Urinary bladder (tissue), 4 donors: ENCODE measurements around the gene RNF217. TPM values are rescaled to one million over a fixed set of nuclear protein-coding genes. Genes with fewer than 3 reads are reported as not detected.

Experiments used
- DNase-seq: peaks from one replicate; pipeline ENCODE4 v3.0.0-alpha.2; 2015; ENCODE audit errors: extremely low spot score
- H3K27ac ChIP-seq: one replicate; pipeline ENCODE4 v1.5.1; 2013; ENCODE audit warnings: low read depth, mild to moderate bottlenecking, moderate library complexity
- H3K36me3 ChIP-seq: one replicate; pipeline ENCODE4 v1.6.1; 2013; ENCODE audit warnings: mild to moderate bottlenecking, moderate library complexity; ENCODE audit not compliant: insufficient read depth
- H3K4me1 ChIP-seq: one replicate; pipeline ENCODE4 v1.6.1; 2013; ENCODE audit warnings: mild to moderate bottlenecking, moderate library complexity; ENCODE audit not compliant: insufficient read depth
- H3K4me3 ChIP-seq: one replicate; pipeline ENCODE4 v1.5.1; 2013; ENCODE audit warnings: low read depth, low read length
- WGBS: extraction: QIAGEN DNeasy Blood & Tissue Kit; methylation state at CpG from one replicate; pipeline ENCODE4 v1.1.7; 2013; 5-methylcytosine and 5-hydroxymethylcytosine counted together
- polyA plus RNA-seq: library from polyadenylated mRNA; stranded (reverse); fragments of 200-250 nt; gene quantifications from one replicate; pipeline ENCODE4 v1.2.3, GENCODE V29; 2013
- total RNA-seq: library from RNA; depleted of rRNA; stranded (reverse); fragments of >200 nt; gene quantifications from one replicate; pipeline ENCODE4 v1.2.3, GENCODE V29; 2014
- donor health status: healthy with polysubstance abuse.
- donor health status: healthy.

RNF217 gene
- total and polyA plus RNA-seq, 2 donors = 7.9 to 51.7 TPM

GRCh38 chr6:125003070-125003469 lies 40.8 kb downstream of the RNF217 start:
- WGBS = 49% methylated on average over 2 of the region's 2 CpGs
- no peak for DNase-seq
- no peak overlapping the region for H3K27ac ChIP-seq

GRCh38 chr6:125004198-125004597 lies 42.0 kb downstream of the RNF217 start:
- H3K4me1 ChIP-seq = no peaks in the 10 kb centered on the region
- no peak overlapping the region for H3K4me3 ChIP-seq
- H3K27ac ChIP-seq = no peak overlapping the region
- DNase-seq = no peak
- no peaks in the 10 kb centered on the region for H3K36me3 ChIP-seq
- 95% methylated on average over 1 of the region's 1 CpG for WGBS

More at GRCh38 chr6:125003070-125003469, 40.8 kb downstream of the RNF217 start:
- Histone ChIP-seq H3K4me1 (no peaks in the 10 kb centered on the region), H3K36me3 (no peaks in the 10 kb centered on the region), H3K4me3 (no peak overlapping the region)

GRCh38 chr6:125004797-125005595 lies 42.8 kb downstream of the RNF217 start:
- H3K4me3 ChIP-seq = no peak overlapping the region
- DNase-seq = no peak
- H3K36me3 ChIP-seq = no peaks in the 10 kb centered on the region
- no peaks in the 10 kb centered on the region for H3K4me1 ChIP-seq
- 77% methylated on average over 2 of the region's 2 CpGs for WGBS
- H3K27ac ChIP-seq = no peak overlapping the region

GRCh38 chr6:125008261-125008703 lies 46.0 kb downstream of the RNF217 start:
- no peaks in the 10 kb centered on the region for H3K4me1 ChIP-seq
- DNase-seq = no peak
- no peaks in the 10 kb centered on the region for H3K36me3 ChIP-seq
- WGBS = 60% methylated on average over 3 of the region's 3 CpGs
- H3K4me3 ChIP-seq = no peak overlapping the region
- no peak overlapping the region for H3K27ac ChIP-seq

- H3K4me3 ChIP-seq = no peak overlapping the region
- H3K4me1 ChIP-seq = no peaks in the 10 kb centered on the region
- H3K36me3 ChIP-seq = no peaks in the 10 kb centered on the region
- 63% methylated on average over 1 of the region's 1 CpG for WGBS
- DNase-seq = no peak
- H3K27ac ChIP-seq = no peak overlapping the region
Measured at GRCh38 chr6:125008957-125009356, 46.7 kb downstream of the RNF217 start.

GRCh38 chr6:125009578-125009977 lies 47.3 kb downstream of the RNF217 start:
- H3K36me3 ChIP-seq = no peaks in the 10 kb centered on the region
- no peak overlapping the region for H3K4me3 ChIP-seq
- no peak overlapping the region for H3K27ac ChIP-seq
- no peak for DNase-seq
- WGBS = 28% methylated on average over 4 of the region's 4 CpGs
- no peaks in the 10 kb centered on the region for H3K4me1 ChIP-seq

- no peaks in the 10 kb centered on the region for H3K4me1 ChIP-seq
- 73% methylated on average over 2 of the region's 2 CpGs for WGBS
- H3K36me3 ChIP-seq = no peaks in the 10 kb centered on the region
- H3K27ac ChIP-seq = no peak overlapping the region
- no peak overlapping the region for H3K4me3 ChIP-seq
- DNase-seq = no peak
Measured at GRCh38 chr6:125013938-125014660, 51.9 kb downstream of the RNF217 start.

- no peak overlapping the region for H3K4me3 ChIP-seq
- H3K36me3 ChIP-seq = no peaks in the 10 kb centered on the region
- no peak overlapping the region for H3K27ac ChIP-seq
- DNase-seq = no peak
- H3K4me1 ChIP-seq = no peaks in the 10 kb centered on the region
Measured at GRCh38 chr6:125014661-125014957, 52.4 kb downstream of the RNF217 start.

- Histone ChIP-seq H3K27ac (no peak overlapping the region), H3K4me3 (no peak overlapping the region), H3K4me1 (no peaks in the 10 kb centered on the region), H3K36me3 (no peaks in the 10 kb centered on the region)
- DNase-seq = no peak
- WGBS = 96% methylated on average over 4 of the region's 4 CpGs
Measured at GRCh38 chr6:125015152-125015551, 52.9 kb downstream of the RNF217 start.

GRCh38 chr6:125018136-125018535 lies 55.9 kb downstream of the RNF217 start:
- Histone ChIP-seq H3K27ac (no peak overlapping the region), H3K4me3 (no peak overlapping the region), H3K4me1 (no peaks in the 10 kb centered on the region), H3K36me3 (no peaks in the 10 kb centered on the region)
- DNase-seq = no peak

- no peak for DNase-seq
- H3K4me1 ChIP-seq = no peaks in the 10 kb centered on the region
- WGBS = 93% methylated on average over 2 of the region's 2 CpGs
- no peaks in the 10 kb centered on the region for H3K36me3 ChIP-seq
- no peak overlapping the region for H3K27ac ChIP-seq
- H3K4me3 ChIP-seq = no peak overlapping the region
Measured at GRCh38 chr6:125019281-125019680, 57.0 kb downstream of the RNF217 start.

GRCh38 chr6:125019918-125020317 lies 57.7 kb downstream of the RNF217 start:
- Histone ChIP-seq H3K36me3 (no peaks in the 10 kb centered on the region), H3K4me1 (no peaks in the 10 kb centered on the region), H3K4me3 (no peak overlapping the region), H3K27ac (no peak overlapping the region)
- DNase-seq = no peak
- 88% methylated on average over 6 of the region's 6 CpGs for WGBS

- DNase-seq = no peak
- Histone ChIP-seq H3K4me1 (no peaks in the 10 kb centered on the region), H3K27ac (no peak overlapping the region), H3K4me3 (no peak overlapping the region), H3K36me3 (no peaks in the 10 kb centered on the region)
- WGBS = 53% methylated on average over 4 of the region's 4 CpGs
Measured at GRCh38 chr6:125020385-125020784, 58.1 kb downstream of the RNF217 start.

- Histone ChIP-seq H3K4me1 (no peaks in the 10 kb centered on the region), H3K4me3 (no peak overlapping the region), H3K27ac (no peak overlapping the region), H3K36me3 (no peaks in the 10 kb centered on the region)
- 50% methylated on average over 1 of the region's 1 CpG for WGBS
- no peak for DNase-seq
Measured at GRCh38 chr6:125022391-125022989, 60.3 kb downstream of the RNF217 start.
